Osteoblast (primary cell): ENCODE results near the gene CMPK1. TPM values are rescaled to one million over a fixed set of nuclear protein-coding genes. Genes with fewer than 3 reads are reported as not detected.

ENCODE experiments used
- DNase-seq: peaks from one replicate; pipeline ENCODE4 v3.0.0; 2011; ENCODE audit warnings: low spot score, mixed read lengths; ENCODE audit not compliant: insufficient read length; ENCODE audit errors: missing footprints
- H2AFZ ChIP-seq: 2 replicates; pipeline ENCODE4 v1.6.0; 2011; ENCODE audit warnings: mild to moderate bottlenecking, low read length
- H3K27ac ChIP-seq: 2 replicates; pipeline ENCODE4 v1.5.1; 2011; ENCODE audit warnings: mild to moderate bottlenecking, low read depth, low read length, moderate library complexity
- H3K27me3 ChIP-seq: 2 replicates; pipeline ENCODE4 v1.6.0; 2012; ENCODE audit warnings: mild to moderate bottlenecking, control low read depth, inconsistent platforms, low read length, moderate library complexity; ENCODE audit not compliant: insufficient read depth
- H3K36me3 ChIP-seq: 2 replicates; pipeline ENCODE4 v1.5.1; 2011; ENCODE audit warnings: mild to moderate bottlenecking, low read length, control low read depth, moderate library complexity; ENCODE audit not compliant: insufficient read depth
- H3K4me1 ChIP-seq: 2 replicates; pipeline ENCODE4 v1.5.1; 2011; ENCODE audit warnings: mild to moderate bottlenecking, low read length, control low read depth, moderate library complexity; ENCODE audit not compliant: insufficient read depth
- H3K4me2 ChIP-seq: 2 replicates; pipeline ENCODE4 v1.6.0; 2011; ENCODE audit warnings: mild to moderate bottlenecking, low read length; ENCODE audit not compliant: insufficient read depth
- H3K4me3 ChIP-seq: fragments of 200-600 bp; sonication (generic); 3 replicates; pipeline ENCODE4 v1.5.1; 2012; ENCODE audit warnings: mild to moderate bottlenecking, low read length, inconsistent platforms; ENCODE audit not compliant: insufficient read depth
- H3K79me2 ChIP-seq: 2 replicates; pipeline ENCODE4 v1.6.0; 2012; ENCODE audit warnings: mild to moderate bottlenecking, low read length, control low read depth, inconsistent platforms; ENCODE audit not compliant: insufficient read depth
- H3K9me3 ChIP-seq: 2 replicates; pipeline ENCODE4 v1.5.1; 2011; ENCODE audit warnings: low read depth, low read length, control low read depth
- H4K20me1 ChIP-seq: 2 replicates; pipeline ENCODE4 v1.6.0; 2012; ENCODE audit warnings: mild to moderate bottlenecking, low read length, control low read depth; ENCODE audit not compliant: insufficient read depth
- total RNA-seq: library from RNA; depleted of rRNA; stranded (reverse); fragments of >200 nt; gene quantifications from 2 replicates; pipeline ENCODE4 v1.2.3, GENCODE V29; 2012
- TF ChIP-seq, protein P1 (sequence below): IDR thresholded peaks from 2 replicates; pipeline ENCODE4 v1.5.1; 2011; ENCODE audit warnings: mild to moderate bottlenecking, low read depth, low read length, moderate library complexity; ENCODE audit errors: extremely low read depth

The CMPK1 gene
- total RNA-seq, 1 donor, result 111 TPM

DNA sequence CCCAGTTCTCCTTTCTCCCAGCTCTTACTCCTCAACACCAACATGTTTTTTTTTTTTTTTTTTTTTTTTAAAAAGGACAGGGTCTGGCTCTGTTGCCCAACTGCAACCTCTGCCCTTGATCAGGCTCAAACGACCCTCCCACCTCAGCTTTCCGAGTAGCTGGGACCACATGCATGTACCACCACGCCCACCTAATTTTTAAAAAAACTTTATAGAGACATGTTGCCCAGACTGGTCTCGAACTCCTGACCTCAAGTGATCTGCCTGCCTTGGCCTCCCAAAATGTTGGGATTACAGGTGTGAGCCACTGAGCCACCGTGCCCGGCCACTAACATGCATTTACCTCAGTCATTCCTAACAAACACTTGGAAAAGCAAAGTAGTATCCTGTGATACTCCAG is 51.4 kb downstream of the CMPK1 start:
- H4K20me1 ChIP-seq, result peaks cover 9% of the 10 kb centered on the region
- no peak overlapping the region for H3K27ac ChIP-seq
- H3K79me2 ChIP-seq, result no peaks in the 10 kb centered on the region
- H3K27me3 ChIP-seq, result no peaks in the 10 kb centered on the region
- TF ChIP-seq, protein P1, sequence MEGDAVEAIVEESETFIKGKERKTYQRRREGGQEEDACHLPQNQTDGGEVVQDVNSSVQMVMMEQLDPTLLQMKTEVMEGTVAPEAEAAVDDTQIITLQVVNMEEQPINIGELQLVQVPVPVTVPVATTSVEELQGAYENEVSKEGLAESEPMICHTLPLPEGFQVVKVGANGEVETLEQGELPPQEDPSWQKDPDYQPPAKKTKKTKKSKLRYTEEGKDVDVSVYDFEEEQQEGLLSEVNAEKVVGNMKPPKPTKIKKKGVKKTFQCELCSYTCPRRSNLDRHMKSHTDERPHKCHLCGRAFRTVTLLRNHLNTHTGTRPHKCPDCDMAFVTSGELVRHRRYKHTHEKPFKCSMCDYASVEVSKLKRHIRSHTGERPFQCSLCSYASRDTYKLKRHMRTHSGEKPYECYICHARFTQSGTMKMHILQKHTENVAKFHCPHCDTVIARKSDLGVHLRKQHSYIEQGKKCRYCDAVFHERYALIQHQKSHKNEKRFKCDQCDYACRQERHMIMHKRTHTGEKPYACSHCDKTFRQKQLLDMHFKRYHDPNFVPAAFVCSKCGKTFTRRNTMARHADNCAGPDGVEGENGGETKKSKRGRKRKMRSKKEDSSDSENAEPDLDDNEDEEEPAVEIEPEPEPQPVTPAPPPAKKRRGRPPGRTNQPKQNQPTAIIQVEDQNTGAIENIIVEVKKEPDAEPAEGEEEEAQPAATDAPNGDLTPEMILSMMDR, result no peak
- H3K4me1 ChIP-seq, result peaks cover 2% of the 10 kb centered on the region
- no peak overlapping the region for H3K4me2 ChIP-seq
- H3K9me3 ChIP-seq, result no peaks in the 10 kb centered on the region
- peaks cover 11% of the 10 kb centered on the region for H3K36me3 ChIP-seq
- no peak for DNase-seq
- H3K4me3 ChIP-seq, result no peak overlapping the region
- H2AFZ ChIP-seq, result no peak overlapping the region

DNA sequence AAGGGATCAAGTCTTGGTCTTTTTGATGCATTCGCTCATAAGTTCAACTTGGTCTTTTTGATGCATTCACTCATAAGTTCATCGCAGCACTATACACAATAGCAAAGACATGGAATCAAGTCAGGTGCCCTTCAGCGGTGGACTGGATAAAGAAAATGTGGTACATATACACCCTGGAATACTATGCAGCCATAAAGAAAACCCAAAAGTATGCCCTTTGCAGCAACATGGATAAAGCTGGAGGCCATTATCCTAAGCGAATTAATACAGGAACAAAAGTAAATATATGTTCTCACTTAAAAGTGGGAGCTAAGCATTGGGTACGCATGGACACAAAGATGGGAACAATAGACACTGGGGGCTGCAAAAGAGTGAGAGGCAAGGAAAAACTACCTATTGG is 52.7 kb downstream of the CMPK1 start:
- H3K9me3 ChIP-seq, result no peaks in the 10 kb centered on the region
- peaks cover 4% of the 10 kb centered on the region for H3K36me3 ChIP-seq
- H3K4me2 ChIP-seq, result no peak overlapping the region
- H3K79me2 ChIP-seq, result no peaks in the 10 kb centered on the region
- TF ChIP-seq, protein P1, result no peak
- no peak for DNase-seq
- H3K27me3 ChIP-seq, result no peaks in the 10 kb centered on the region
- H4K20me1 ChIP-seq, result peaks cover 5% of the 10 kb centered on the region
- H3K4me1 ChIP-seq, result peaks cover 2% of the 10 kb centered on the region
- H3K4me3 ChIP-seq, result no peak overlapping the region
- no peak overlapping the region for H2AFZ ChIP-seq
- no peak overlapping the region for H3K27ac ChIP-seq

DNA sequence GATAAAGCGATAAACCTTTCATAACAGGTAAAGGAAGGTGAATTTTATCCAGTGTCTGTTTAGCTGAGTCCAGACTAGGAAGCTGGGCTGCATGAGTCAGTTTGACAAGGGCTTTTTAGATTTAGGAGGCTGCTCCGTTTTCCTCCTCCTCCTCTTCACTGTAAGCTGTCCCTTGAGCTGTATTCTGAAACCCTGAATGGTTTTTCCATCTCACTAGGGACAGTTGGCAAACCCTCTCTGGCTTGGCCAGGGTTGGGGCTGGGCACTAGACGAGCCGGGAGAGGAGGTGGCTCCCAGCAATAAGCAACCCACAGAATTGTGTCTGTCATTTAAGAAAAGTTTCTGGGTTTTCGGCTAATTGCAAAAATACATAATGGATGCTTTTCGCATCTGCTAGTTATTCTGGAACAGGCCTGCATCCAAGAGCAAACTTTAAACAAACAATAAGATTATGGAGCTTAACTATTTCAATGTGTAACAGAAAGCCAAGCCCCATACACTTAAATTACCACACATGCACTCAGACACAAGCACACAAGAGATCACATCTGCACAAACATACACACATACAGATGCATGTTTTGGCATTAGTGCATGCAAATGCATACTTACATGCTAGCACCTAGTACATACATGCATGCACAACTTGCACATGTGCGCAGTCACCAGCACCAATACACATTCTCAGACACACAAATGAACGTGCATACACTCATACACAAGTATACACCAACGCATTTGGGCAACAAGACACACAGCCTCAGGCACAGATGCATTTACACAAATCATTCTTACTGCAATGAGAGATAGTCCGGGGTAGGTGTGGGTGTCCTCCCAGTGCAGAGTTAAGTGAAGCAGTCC is 54.7 kb downstream of the CMPK1 start:
- Histone ChIP-seq H4K20me1 (peaks cover 5% of the 10 kb centered on the region), H3K4me1 (peaks cover 2% of the 10 kb centered on the region), H2AFZ (no peak overlapping the region), H3K4me3 (no peak overlapping the region), H3K4me2 (no peak overlapping the region), H3K79me2 (no peaks in the 10 kb centered on the region), H3K27me3 (no peaks in the 10 kb centered on the region), H3K9me3 (no peaks in the 10 kb centered on the region), H3K36me3 (no peaks in the 10 kb centered on the region), H3K27ac (no peak overlapping the region)
- TF ChIP-seq, protein P1, result no peak
- peak; percentile 76 for DNase-seq

DNA sequence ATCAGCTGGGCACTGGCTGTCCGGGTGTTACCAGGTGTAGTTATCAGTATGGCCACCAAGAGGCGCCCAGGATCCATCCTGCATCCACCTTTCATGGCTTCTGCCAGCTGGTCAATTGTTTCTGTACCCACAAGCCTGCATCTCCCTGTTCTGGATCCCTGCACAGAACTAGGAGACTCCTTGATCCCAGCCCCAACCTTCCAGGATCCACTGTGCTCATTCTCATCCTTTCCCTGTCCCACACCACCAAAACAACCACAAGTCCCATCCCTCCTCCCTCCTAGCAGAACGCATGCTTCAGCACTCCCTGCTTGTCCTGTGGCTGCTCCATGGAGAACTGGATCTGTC is 55.3 kb downstream of the CMPK1 start:
- Histone ChIP-seq H3K4me2 (no peak overlapping the region), H3K27ac (no peak overlapping the region), H3K9me3 (no peaks in the 10 kb centered on the region), H3K4me1 (peaks cover 2% of the 10 kb centered on the region), H2AFZ (no peak overlapping the region), H3K79me2 (no peaks in the 10 kb centered on the region), H3K27me3 (no peaks in the 10 kb centered on the region), H4K20me1 (peaks cover 5% of the 10 kb centered on the region), H3K36me3 (no peaks in the 10 kb centered on the region), H3K4me3 (no peak overlapping the region)
- DNase-seq, result no peak
- TF ChIP-seq, protein P1, result peak; percentile 87
